ENCODE data around the gene TOGARAM1.

Gene TOGARAM1

GRCh38 chr14:45114327-45114726, 152.3 kb downstream of the TOGARAM1 start:
- DNase-seq (ENCODE audit: low spot score), result no peak
- no peak overlapping the region for H3K27ac ChIP-seq
- TF ChIP-seq CTCF (conservative IDR thresholded peaks at IDR 0.05; ENCODE audit: low read depth), result no peak
- ChIA-PET CTCF (interaction anchor here (0.6 to 1.0 kb wide), 2 partner anchors 20 to 24 kb away, joined by 3 read pairs; no protein-coding TSS in a partner anchor), POLR2A (ENCODE audit: low non-redundant PET) (interaction anchor here (0.9 kb wide), 1 partner anchor 20 kb away, joined by 3 read pairs; the partner anchor contains the start of gene FKBP3)

GRCh38 chr14:45118594-45118993, 156.6 kb downstream of the TOGARAM1 start:
- no peak for DNase-seq (ENCODE audit: low spot score)
- H3K27ac ChIP-seq, result no peak overlapping the region
- CTCF ChIA-PET, result interaction anchor here (0.6 kb wide), 1 partner anchor 226 kb away, joined by 3 read pairs; no protein-coding TSS in a partner anchor
- TF ChIP-seq CTCF (conservative IDR thresholded peaks at IDR 0.05; ENCODE audit: low read depth), result no peak
- POLR2A ChIA-PET (ENCODE audit: low non-redundant PET), result no interaction called here

- ChIA-PET CTCF (no interaction called here), POLR2A (ENCODE audit: low non-redundant PET) (no interaction called here)
- TF ChIP-seq CTCF (conservative IDR thresholded peaks at IDR 0.05; ENCODE audit: low read depth), result no peak
- DNase-seq (ENCODE audit: low spot score), result no peak
- H3K27ac ChIP-seq, result no peak overlapping the region
Measured at GRCh38 chr14:45120096-45120495, 158.1 kb downstream of the TOGARAM1 start.

GRCh38 chr14:45123271-45123670, 161.3 kb downstream of the TOGARAM1 start:
- H3K27ac ChIP-seq, result no peak overlapping the region
- ChIA-PET CTCF (no interaction called here), POLR2A (ENCODE audit: low non-redundant PET) (interaction anchor here (0.6 kb wide), 1 partner anchor 8 kb away, joined by 3 read pairs; no protein-coding TSS in a partner anchor)
- TF ChIP-seq CTCF (conservative IDR thresholded peaks at IDR 0.05; ENCODE audit: low read depth), result no peak
- no peak for DNase-seq (ENCODE audit: low spot score)

Data from RWPE1 (cell line).